ENCODE measurements around the gene MMP10.

DNA sequence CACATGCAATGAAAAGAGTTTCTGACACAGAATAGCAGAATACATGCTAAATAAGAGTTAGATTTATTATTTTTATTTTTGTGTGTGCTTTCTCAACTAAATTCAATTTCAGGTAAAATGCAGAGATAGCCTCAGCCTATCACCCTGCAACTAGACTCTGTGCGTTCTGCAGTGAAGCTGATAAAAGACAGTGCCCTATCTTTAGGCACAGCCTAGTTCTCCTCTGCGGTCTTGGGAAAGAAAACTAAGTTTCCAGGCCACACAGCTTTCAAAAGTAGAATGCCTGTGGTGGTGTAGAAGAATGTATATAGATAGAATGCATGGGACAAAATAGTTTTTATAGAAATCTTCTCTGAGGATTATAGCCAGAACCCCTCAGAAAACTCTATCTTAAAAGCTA, 29.5 kb upstream of the MMP10 start:
- TF ChIP-seq, protein P1, sequence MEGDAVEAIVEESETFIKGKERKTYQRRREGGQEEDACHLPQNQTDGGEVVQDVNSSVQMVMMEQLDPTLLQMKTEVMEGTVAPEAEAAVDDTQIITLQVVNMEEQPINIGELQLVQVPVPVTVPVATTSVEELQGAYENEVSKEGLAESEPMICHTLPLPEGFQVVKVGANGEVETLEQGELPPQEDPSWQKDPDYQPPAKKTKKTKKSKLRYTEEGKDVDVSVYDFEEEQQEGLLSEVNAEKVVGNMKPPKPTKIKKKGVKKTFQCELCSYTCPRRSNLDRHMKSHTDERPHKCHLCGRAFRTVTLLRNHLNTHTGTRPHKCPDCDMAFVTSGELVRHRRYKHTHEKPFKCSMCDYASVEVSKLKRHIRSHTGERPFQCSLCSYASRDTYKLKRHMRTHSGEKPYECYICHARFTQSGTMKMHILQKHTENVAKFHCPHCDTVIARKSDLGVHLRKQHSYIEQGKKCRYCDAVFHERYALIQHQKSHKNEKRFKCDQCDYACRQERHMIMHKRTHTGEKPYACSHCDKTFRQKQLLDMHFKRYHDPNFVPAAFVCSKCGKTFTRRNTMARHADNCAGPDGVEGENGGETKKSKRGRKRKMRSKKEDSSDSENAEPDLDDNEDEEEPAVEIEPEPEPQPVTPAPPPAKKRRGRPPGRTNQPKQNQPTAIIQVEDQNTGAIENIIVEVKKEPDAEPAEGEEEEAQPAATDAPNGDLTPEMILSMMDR (conservative IDR thresholded peaks at IDR 0.05; ENCODE audit: low read depth in 2 of 2) = no peak
- TF ChIP-seq EZH2 (IDR thresholded peaks at IDR 0.05; ENCODE audit: low read depth, unreplicated experiment) = no peak
- no peak for TF ChIP-seq EZH2phosphoT487 (IDR thresholded peaks at IDR 0.05; ENCODE audit: unreplicated experiment)
- TF ChIP-seq POLR2AphosphoS5 (IDR thresholded peaks at IDR 0.05; ENCODE audit: low read depth) = no peak
- TF ChIP-seq, protein P2, sequence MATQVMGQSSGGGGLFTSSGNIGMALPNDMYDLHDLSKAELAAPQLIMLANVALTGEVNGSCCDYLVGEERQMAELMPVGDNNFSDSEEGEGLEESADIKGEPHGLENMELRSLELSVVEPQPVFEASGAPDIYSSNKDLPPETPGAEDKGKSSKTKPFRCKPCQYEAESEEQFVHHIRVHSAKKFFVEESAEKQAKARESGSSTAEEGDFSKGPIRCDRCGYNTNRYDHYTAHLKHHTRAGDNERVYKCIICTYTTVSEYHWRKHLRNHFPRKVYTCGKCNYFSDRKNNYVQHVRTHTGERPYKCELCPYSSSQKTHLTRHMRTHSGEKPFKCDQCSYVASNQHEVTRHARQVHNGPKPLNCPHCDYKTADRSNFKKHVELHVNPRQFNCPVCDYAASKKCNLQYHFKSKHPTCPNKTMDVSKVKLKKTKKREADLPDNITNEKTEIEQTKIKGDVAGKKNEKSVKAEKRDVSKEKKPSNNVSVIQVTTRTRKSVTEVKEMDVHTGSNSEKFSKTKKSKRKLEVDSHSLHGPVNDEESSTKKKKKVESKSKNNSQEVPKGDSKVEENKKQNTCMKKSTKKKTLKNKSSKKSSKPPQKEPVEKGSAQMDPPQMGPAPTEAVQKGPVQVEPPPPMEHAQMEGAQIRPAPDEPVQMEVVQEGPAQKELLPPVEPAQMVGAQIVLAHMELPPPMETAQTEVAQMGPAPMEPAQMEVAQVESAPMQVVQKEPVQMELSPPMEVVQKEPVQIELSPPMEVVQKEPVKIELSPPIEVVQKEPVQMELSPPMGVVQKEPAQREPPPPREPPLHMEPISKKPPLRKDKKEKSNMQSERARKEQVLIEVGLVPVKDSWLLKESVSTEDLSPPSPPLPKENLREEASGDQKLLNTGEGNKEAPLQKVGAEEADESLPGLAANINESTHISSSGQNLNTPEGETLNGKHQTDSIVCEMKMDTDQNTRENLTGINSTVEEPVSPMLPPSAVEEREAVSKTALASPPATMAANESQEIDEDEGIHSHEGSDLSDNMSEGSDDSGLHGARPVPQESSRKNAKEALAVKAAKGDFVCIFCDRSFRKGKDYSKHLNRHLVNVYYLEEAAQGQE (IDR thresholded peaks at IDR 0.05; ENCODE audit: unreplicated experiment) = no peak
- TF ChIP-seq NANOG (IDR thresholded peaks at IDR 0.05; ENCODE audit: borderline replicate concordance) = no peak
- no peak for TF ChIP-seq JUNB (IDR thresholded peaks at IDR 0.05; ENCODE audit: unreplicated experiment)
- no peak for TF ChIP-seq ZNF331 (CRISPR knock-in tag; IDR thresholded peaks at IDR 0.05; ENCODE audit: low read depth)
- TF ChIP-seq CREB1 (CRISPR knock-in tag; IDR thresholded peaks at IDR 0.05; ENCODE audit: low read depth) = no peak

Measured in GM23338 (cell line).